Mucosa of descending colon (tissue), 3 donors: ENCODE results near the gene USP47. TPM values are rescaled to one million over a fixed set of nuclear protein-coding genes. Genes with fewer than 3 reads are reported as not detected.
A peak's percentile ranks its signal among the peaks of the same experiment; 100 is the strongest.

Source experiments
- ATAC-seq: fragments of 200-7000 bp; cut with Tn5 transposase; one replicate; pipeline ENCODE4 v1.9.1; 2020; ENCODE audit warnings: mild to moderate bottlenecking, moderate library complexity
- DNase-seq, 3 donors: peaks; one replicate each; pipeline ENCODE4 v3.0.0-alpha.2; 2020
- H3K36me3 ChIP-seq: fragments of 200-600 bp; one replicate; pipeline ENCODE4 v1.8.0; 2021; ENCODE audit warnings: low read depth, mild to moderate bottlenecking
- H3K4me1 ChIP-seq: fragments of 200-600 bp; one replicate; pipeline ENCODE4 v1.8.0; 2021; ENCODE audit warnings: low read depth, mild to moderate bottlenecking
- H3K4me3 ChIP-seq: fragments of 200-600 bp; one replicate; pipeline ENCODE4 v1.8.0; 2021; ENCODE audit warnings: mild to moderate bottlenecking
- H3K9me3 ChIP-seq: fragments of 200-600 bp; one replicate; pipeline ENCODE4 v1.8.0; 2021; ENCODE audit warnings: mild to moderate bottlenecking
- intact Hi-C, 2 donors: fragments of 100-400 bp; cut with DNase I in 1 of 2; cut with micrococcal nuclease in 1 of 2; formaldehyde crosslinking; loops; one replicate each; pipeline versions ENCODE4 v1.11.0 to v1.11.1; 2022; cut with DNase I, micrococcal nuclease
- total RNA-seq, 3 donors: library from RNA; stranded (reverse); fragmentation: NEBNext Ultra II Directional in 2 of 3; extraction: Animal tissue kit (Norgen Biotek cat#: 25700) in 2 of 3; gene quantifications; one replicate each; pipeline versions ENCODE4 v1.2.1 to v1.2.4, GENCODE V29; 2021 to 2023
- TF ChIP-seq, protein P1 (sequence below): fragments of 200-600 bp; IDR thresholded peaks from one replicate; pipeline ENCODE4 v1.8.0; 2022; ENCODE audit warnings: antibody characterized with exemption, mild to moderate bottlenecking
- donor health status: DM: no; HTN: no; CAD: no; lungs with moderate emphysema.
- donor health status: DM: no; HTN: no; CAD: no.
- donor health status: DM: no; HTN: yes; CAD: no.

Gene USP47
- total RNA-seq, 3 donors from 2014 or later = 36.1 to 59.3 (median 39.1) TPM

- ATAC-seq = peak; percentile 42
- TF ChIP-seq, protein P1, sequence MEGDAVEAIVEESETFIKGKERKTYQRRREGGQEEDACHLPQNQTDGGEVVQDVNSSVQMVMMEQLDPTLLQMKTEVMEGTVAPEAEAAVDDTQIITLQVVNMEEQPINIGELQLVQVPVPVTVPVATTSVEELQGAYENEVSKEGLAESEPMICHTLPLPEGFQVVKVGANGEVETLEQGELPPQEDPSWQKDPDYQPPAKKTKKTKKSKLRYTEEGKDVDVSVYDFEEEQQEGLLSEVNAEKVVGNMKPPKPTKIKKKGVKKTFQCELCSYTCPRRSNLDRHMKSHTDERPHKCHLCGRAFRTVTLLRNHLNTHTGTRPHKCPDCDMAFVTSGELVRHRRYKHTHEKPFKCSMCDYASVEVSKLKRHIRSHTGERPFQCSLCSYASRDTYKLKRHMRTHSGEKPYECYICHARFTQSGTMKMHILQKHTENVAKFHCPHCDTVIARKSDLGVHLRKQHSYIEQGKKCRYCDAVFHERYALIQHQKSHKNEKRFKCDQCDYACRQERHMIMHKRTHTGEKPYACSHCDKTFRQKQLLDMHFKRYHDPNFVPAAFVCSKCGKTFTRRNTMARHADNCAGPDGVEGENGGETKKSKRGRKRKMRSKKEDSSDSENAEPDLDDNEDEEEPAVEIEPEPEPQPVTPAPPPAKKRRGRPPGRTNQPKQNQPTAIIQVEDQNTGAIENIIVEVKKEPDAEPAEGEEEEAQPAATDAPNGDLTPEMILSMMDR = no peak
- Histone ChIP-seq H3K4me1 (peaks cover 5% of the 10 kb centered on the region), H3K9me3 (no peaks in the 10 kb centered on the region), H3K4me3 (no peak overlapping the region), H3K36me3 (no peaks in the 10 kb centered on the region)
- no peak for DNase-seq
- intact Hi-C loops = no loop called here
Observed at GRCh38 chr11:11871991-11872401, 30.2 kb downstream of the USP47 start.

DNA sequence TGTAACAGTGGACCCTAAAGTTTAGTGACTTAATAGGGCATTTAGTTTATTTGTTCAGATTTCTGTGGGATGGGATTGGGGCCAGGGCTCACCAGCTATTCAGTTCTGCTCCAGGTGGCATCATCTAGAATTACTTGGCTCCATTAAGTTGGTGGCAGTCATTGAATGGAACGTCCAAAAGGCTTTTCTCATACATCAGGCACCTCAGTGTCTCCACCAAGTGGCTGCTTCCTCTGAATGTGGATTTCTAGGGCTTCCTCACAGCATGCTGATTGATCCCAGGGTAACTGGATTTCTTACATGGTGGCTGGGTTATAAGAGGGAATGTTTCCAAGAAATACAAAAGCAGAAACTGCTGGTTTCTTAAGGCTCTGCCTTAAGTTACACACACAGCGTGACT lies 34.7 kb downstream of the USP47 start:
- DNase-seq = no peak
- Histone ChIP-seq H3K36me3 (no peaks in the 10 kb centered on the region), H3K9me3 (no peaks in the 10 kb centered on the region), H3K4me3 (no peak overlapping the region), H3K4me1 (peaks cover 3% of the 10 kb centered on the region)
- TF ChIP-seq, protein P1 = no peak
- ATAC-seq = no peak
- intact Hi-C loops = no loop called here

- DNase-seq (no peak), ATAC-seq (no peak)
- Histone ChIP-seq H3K36me3 (no peaks in the 10 kb centered on the region), H3K4me1 (no peaks in the 10 kb centered on the region), H3K9me3 (no peaks in the 10 kb centered on the region), H3K4me3 (no peak overlapping the region)
- intact Hi-C loops = no loop called here
- TF ChIP-seq, protein P1 = no peak
Observed at GRCh38 chr11:11880179-11880578, 38.4 kb downstream of the USP47 start.

DNA sequence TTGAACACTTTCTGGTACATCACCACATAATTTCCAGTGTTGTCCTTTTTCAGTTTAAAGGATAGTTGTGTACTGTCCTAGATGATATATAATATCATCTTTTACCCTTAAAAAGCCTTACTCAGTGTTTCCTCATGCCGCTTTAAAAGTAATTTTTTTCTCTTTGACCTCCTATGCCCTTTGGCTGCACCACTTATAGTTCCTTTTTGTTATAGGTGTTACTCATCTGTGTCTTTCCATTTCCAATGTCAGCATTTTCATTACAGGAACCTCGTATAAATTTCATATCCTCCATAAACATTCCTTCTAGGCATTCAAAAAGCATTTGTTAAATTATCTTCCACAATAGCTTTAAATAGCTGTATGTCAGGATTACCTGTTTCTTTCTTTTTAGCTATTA lies 40.8 kb downstream of the USP47 start:
- intact Hi-C loops = no loop called here
- Histone ChIP-seq H3K9me3 (no peaks in the 10 kb centered on the region), H3K4me1 (no peaks in the 10 kb centered on the region), H3K4me3 (no peak overlapping the region), H3K36me3 (no peaks in the 10 kb centered on the region)
- DNase-seq (no peak), ATAC-seq (no peak)
- TF ChIP-seq, protein P1 = no peak

DNA sequence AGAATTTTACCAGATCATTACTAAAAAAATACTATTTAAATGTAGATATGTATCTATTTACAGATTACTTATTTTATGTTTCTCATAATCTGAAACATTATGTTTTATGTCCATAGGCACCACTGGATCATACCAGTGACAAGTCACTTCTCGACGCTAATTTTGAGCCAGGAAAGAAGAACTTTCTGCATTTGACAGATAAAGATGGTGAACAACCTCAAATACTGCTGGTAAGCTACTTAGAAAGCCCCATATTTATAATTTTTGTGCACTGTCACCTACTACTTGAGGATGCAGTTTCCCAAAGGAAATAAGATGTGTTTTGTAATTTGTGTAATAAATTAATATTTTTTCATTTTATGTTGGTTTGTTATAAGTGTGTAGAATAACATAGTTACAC lies 42.6 kb downstream of the USP47 start:
- DNase-seq (no peak), ATAC-seq (no peak)
- H3K36me3 ChIP-seq = no peaks in the 10 kb centered on the region
- H3K4me3 ChIP-seq = no peak overlapping the region
- no peaks in the 10 kb centered on the region for H3K9me3 ChIP-seq
- H3K4me1 ChIP-seq = no peaks in the 10 kb centered on the region
- intact Hi-C loops = no loop called here
- TF ChIP-seq, protein P1 = no peak
